Spleen (tissue), 7 donors: ENCODE results near the gene CLDN24.

Experiments
- CTCF ChIP-seq, 11 experiments: fragments of 200-600 bp in 7 of 11; fragments of 450-650 bp in 4 of 11; sonication (generic) in 4 of 11; IDR thresholded peaks in 8 of 11; conservative IDR thresholded peaks in 3 of 11; 1 replicate in 7 of 11; 2 replicates in 4 of 11; pipeline versions ENCODE4 v1.4.0 to v1.8.0; 2016 to 2021; ENCODE audit warnings: antibody characterized with exemption in 11 of 11, inconsistent platforms in 4 of 11, mild to moderate bottlenecking in 1 of 11
- POLR2A ChIP-seq, 3 donors: fragments of 450-650 bp; IDR thresholded peaks; one replicate each; pipeline ENCODE4 v1.5.1; 2017; ENCODE audit warnings: antibody characterized with exemption in 3 of 3, mild to moderate bottlenecking in 1 of 3
- donor health status: DM: no; HTN: no; CAD: no; lungs with moderate emphysema.
- donor health status: DM: no; HTN: no; CAD: no.
- donor health status: DM: no; HTN: no; CAD: no.

DNA sequence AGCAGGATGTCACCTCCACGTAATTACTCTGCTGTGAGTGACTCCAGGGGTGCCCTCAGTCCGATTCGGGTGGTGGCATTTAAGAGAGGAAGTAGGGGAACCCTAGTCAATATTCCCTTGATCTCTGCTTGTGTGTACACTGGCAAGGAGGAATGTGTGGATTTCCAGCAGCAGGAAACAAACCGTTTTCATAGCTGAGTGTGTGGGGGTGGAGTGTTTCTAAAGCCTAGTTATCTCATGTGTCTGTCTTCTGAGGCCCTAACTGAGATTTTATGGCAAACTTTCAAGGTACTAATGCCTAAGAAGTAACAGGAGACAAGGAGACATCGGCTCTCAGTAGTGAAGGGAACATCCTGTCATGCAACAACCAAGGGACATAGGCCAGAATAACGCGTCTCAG is 6.6 kb upstream of the CLDN24 start:
- TF ChIP-seq POLR2A (IDR thresholded peaks at IDR 0.05) (no peak), CTCF (IDR thresholded peaks at IDR 0.05 in 8 of 11, conservative IDR thresholded peaks at IDR 0.05 in 3 of 11) (no peak)
